GM10248 (cell line): Measurements from ENCODE around the gene LRRD1.

Experiments used
- CTCF ChIA-PET: fragments of 300-600 bp; sonication (Branson Sonifier 250); formaldehyde crosslinking; extraction: SDS; loops from one replicate; lab custom pipeline; 2021; ENCODE audit warnings: antibody characterized with exemption; lab: Yijun Ruan, JAX
- POLR2A ChIA-PET: fragments of 350-650 bp; sonication (Branson Sonifier 250); formaldehyde crosslinking; extraction: SDS; loops from one replicate; lab custom pipeline; 2020; ENCODE audit warnings: antibody characterized with exemption; lab: Yijun Ruan, JAX
- DNase-seq: peaks from one replicate; pipeline ENCODE4 v3.0.0; 2012; ENCODE audit errors: extremely low spot score
- TF ChIP-seq, protein P1 (sequence below): IDR thresholded peaks from 2 replicates; pipeline ENCODE4 v1.5.1; 2012; ENCODE audit warnings: mild to moderate bottlenecking, low read depth; ENCODE audit errors: extremely low read depth, missing control alignments, control extremely low read depth

LRRD1 gene

DNA sequence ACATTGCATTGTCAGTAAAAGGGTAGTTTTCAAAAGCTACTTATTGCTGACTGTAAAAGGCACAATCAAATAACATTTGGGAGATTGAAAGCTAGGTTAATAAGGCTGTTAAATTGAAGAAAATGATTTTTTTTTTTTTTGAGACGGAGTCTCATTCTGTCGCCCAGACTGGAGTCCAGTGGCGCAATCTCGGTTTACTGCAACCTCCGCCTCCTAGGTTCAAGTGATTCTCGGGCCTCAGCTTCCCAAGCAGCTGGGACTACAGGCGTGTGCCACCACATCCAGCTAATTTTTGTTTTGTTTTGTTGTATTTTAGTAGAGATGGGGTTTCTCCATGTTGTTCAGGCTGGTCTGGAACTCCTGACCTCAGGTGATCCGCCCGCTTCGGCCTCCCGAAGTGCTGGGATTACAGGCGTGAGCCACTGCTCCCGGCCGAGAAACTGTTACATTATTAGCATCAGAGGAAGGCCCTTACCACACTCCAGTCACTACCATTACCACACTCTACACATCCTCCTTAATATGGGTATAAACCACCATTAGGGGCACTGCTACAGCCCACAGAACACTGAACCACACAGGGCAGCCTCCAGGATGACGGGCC is 45.7 kb downstream of the LRRD1 start:
- ChIA-PET POLR2A (interaction anchor here (0.6 kb wide), 1 partner anchor 14 kb away, joined by 5 read pairs; no protein-coding TSS in a partner anchor), CTCF (interaction anchor here (0.8 to 2.0 kb wide), 9 partner anchors 14 to 314 kb away, joined by 3 to 5 read pairs (median 4); partner anchors contain the start of genes ANKIB1, GATAD1 and KRIT1)
- TF ChIP-seq, protein P1, sequence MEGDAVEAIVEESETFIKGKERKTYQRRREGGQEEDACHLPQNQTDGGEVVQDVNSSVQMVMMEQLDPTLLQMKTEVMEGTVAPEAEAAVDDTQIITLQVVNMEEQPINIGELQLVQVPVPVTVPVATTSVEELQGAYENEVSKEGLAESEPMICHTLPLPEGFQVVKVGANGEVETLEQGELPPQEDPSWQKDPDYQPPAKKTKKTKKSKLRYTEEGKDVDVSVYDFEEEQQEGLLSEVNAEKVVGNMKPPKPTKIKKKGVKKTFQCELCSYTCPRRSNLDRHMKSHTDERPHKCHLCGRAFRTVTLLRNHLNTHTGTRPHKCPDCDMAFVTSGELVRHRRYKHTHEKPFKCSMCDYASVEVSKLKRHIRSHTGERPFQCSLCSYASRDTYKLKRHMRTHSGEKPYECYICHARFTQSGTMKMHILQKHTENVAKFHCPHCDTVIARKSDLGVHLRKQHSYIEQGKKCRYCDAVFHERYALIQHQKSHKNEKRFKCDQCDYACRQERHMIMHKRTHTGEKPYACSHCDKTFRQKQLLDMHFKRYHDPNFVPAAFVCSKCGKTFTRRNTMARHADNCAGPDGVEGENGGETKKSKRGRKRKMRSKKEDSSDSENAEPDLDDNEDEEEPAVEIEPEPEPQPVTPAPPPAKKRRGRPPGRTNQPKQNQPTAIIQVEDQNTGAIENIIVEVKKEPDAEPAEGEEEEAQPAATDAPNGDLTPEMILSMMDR, result no peak
- DNase-seq, result no peak

DNA sequence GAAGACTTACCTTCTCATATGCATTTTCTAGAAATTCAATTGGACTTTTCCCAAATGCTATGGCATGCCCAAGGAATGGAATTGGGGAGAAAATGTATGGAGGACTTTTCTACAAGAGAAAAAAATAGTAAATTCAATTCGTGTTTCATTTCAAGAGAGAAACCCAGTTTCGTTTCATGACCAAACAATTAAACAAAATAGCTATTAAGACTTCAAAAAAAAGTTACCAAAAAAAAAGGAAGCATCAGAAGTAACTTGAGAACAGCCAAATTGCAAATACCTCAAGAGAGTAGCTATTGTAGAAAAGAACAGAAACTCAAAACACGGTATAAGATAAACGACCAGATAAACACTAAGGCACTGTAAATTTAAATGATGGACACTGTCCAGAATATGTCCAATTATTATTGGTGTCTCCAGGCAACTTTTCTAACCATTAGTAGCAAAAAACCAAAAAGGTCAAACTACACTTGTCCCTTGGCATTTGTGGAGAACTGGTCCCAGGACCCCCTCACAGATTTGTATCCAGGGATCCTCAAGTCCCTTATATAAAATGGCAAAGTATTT is 47.1 kb downstream of the LRRD1 start:
- ChIA-PET CTCF (interaction anchor here (0.6 to 1.4 kb wide), 4 partner anchors 13 to 329 kb away, joined by 3 read pairs; partner anchors contain the start of gene GATAD1), POLR2A (interaction anchor here (0.7 kb wide), 1 partner anchor 11 kb away, joined by 4 read pairs; no protein-coding TSS in a partner anchor)
- DNase-seq, result no peak
- TF ChIP-seq, protein P1, result no peak

DNA sequence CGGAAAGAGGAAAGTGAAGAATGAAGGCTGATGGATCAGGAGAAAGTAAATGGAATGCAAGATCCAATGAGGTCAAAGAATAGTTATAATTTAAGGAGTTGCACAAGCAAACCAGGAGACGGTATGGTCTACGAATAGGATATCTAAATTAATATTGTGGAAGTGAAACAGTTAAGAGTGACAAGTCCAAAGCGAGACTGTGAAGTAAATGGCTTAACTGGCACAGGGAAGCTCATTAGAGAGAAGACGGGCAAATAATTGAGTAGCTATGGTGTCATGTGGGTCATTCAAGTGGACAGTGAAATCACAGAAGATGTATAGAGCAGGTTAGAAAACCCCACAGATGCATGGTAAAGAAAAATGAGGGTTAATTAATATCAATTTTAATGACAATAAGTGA is 47.8 kb downstream of the LRRD1 start:
- POLR2A ChIA-PET, result interaction anchor here (0.7 kb wide), 1 partner anchor 11 kb away, joined by 4 read pairs; no protein-coding TSS in a partner anchor
- CTCF ChIA-PET, result interaction anchor here (0.6 kb wide), 1 partner anchor 330 kb away, joined by 3 read pairs; no protein-coding TSS in a partner anchor
- no peak for DNase-seq
- TF ChIP-seq, protein P1, result no peak

DNA sequence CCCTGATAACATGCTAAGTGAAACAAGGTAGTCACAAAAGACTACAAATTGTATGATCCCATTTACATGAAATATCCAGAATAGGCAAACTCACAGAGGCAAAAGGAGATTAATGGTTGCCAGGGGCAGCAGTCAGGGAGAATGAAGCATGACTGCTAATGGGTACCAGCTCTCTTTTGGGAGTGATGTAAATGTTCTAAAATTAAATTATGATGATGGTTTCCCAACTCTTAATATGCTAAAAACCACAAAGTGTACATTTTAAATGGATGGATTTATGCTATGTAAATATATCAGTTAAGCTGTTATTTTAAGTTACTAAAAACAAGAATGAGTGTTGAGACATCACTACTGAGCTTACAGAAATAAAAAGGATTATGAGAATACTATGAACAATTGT is 57.3 kb downstream of the LRRD1 start:
- no peak for DNase-seq
- TF ChIP-seq, protein P1, result no peak
- CTCF ChIA-PET, result no interaction called here
- POLR2A ChIA-PET, result no interaction called here

DNA sequence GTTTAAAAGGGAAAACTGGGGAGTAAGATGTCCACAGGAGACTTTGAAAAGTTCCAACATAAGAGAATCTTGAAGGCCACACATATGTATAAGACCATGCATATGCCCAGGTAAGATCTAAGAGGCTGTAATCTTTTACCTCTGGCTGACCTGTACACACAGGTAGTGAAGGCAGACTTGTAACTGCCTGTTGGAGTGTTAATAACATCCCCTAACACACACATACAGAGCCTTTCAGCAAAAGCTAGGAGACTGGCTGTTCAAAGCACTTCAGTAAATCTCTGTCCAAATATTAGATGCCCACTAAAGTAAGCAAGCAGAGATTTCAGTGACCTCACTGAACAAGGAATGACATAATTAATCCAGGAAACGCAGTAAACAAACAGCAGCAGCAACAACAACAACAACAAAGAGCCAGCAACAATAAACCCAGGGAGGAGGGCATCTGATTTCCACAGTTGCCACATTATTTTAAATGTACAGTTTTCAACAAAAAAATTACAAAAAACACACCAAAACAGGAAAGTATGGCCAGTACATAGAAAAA is 59.7 kb downstream of the LRRD1 start:
- POLR2A ChIA-PET, result interaction anchor here (0.5 kb wide), 1 partner anchor 14 kb away, joined by 5 read pairs; no protein-coding TSS in a partner anchor
- CTCF ChIA-PET, result interaction anchor here (1.7 kb wide), 1 partner anchor 14 kb away, joined by 5 read pairs; no protein-coding TSS in a partner anchor
- TF ChIP-seq, protein P1, result no peak
- DNase-seq, result no peak

DNA sequence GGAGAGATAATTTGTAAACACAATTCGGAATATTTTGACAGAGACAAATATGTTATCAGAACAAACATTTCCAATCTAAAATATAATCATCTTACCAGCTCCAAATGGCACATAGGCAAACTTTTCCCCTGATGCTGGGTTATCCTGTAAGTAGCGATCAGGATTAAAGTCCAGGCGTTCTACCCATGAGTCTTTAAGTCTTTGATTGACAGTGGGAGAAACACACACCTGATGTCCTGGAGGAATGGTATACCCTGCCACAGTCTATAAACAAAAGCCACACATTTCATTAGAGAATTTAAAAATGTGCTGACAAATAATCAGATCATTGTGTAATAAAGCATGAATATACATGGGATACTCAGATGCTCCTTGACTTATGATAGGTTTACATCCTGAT is 62.0 kb downstream of the LRRD1 start:
- no peak for DNase-seq
- CTCF ChIA-PET, result interaction anchor here (1.1 kb wide), 1 partner anchor 18 kb away, joined by 4 read pairs; the partner anchor contains the start of gene CYP51A1
- TF ChIP-seq, protein P1, result no peak
- POLR2A ChIA-PET, result no interaction called here
